Embryonic facial prominence (tissue), 1 donor: ENCODE data around the gene MYRIP.
"Not testable (repeated sequence)": the region's sequence is repeated elsewhere in the genome, so short reads cannot be mapped to it uniquely, and the experiment has no call there.

Experiments used
- DNase-seq: peaks from one replicate; pipeline ENCODE4 v3.0.0-alpha.2; 2016; ENCODE audit errors: extremely low spot score

Gene MYRIP

GRCh38 chr3:40283057-40283456 is 473.6 kb downstream of the MYRIP start:
- not testable (repeated sequence) for DNase-seq

DNA sequence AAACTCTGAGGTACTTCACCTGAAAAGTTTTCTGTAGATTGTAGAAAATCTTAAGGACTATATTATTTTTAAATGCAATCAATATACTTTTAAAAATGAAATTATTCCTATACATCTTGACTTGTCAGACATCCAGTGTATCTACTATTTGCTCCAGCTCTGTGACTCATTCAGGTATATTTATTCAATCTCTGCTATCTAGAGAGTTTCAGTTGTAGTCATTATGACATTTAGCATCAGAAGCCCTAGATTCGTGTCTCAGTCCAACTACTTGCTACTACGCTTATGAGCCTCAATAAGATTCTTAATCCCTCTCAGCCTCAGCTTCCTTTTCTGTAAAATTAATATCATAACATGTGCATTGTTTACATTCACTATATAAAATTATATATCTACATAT is 477.8 kb downstream of the MYRIP start:
- no peak for DNase-seq

GRCh38 chr3:40290396-40290795 is 481.0 kb downstream of the MYRIP start:
- DNase-seq = no peak

DNA sequence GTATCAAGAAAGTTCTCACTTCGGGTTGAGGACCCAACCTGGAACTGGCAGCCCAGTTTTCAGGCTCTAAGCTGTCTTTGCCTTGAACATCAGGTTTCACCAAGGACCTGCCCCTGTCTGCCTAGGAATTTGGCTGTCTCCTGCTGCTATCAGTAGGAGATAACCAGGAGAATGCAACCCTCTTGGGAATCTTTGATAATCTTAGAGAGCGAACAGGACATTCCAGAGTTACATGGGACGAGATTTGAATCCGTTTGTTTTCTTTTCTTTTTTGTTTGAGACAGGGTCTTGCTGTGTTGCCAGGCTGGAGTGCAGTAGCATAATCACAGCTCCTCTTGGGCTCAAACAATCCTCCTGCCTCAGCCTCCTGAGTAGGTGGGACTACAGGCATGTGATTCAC is 482.1 kb downstream of the MYRIP start:
- no peak for DNase-seq

DNA sequence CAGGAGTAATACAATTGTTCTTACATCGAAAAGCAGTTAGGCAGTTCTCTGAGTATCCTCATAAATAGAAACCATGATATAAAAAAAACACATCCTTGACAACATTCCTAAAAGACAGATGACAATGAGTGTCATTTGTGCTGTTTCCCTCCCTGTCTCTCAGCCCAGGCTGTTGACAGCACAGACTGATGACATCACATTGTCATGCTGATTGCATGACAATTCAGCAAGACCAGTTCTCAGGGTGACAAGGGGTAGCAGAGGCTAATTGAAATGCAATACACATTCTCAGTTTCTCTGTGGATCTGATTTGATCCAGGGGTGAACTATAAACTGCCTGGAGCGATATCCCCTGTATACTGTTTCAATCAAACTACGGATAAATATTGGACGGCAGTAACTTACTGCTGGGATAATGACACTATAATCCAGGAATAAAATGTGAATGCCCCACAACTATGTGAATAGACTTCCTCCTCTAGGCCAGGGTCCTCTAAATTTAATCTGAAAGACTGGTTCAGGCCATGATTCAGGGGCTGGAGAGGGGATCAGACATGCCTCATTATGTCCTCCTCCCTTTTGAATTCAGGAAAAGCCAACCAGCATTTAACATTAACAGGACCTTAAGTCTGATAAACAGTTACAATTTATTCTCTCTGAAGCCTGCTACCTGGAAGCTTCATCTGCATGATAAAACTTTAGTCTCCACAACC is 483.4 kb downstream of the MYRIP start:
- no peak for DNase-seq

DNA sequence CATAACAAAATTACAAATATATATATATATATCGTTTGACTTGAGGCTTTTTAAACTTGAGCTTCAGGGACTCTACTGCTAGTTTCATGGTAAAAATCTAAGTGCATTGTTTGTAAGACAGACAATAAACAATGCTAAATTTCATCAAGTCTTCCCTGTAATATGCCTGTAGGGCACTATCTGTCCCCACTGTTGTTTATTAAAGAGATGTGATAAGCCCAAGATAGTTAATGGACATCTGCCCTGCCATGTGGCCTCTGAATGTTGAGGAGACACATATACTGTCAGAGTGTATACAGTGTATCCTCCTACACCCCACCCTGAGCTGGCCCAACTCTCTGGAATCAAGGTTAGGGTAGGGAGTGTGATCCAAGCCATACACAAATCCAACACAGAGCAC is 485.0 kb downstream of the MYRIP start:
- no peak for DNase-seq

DNA sequence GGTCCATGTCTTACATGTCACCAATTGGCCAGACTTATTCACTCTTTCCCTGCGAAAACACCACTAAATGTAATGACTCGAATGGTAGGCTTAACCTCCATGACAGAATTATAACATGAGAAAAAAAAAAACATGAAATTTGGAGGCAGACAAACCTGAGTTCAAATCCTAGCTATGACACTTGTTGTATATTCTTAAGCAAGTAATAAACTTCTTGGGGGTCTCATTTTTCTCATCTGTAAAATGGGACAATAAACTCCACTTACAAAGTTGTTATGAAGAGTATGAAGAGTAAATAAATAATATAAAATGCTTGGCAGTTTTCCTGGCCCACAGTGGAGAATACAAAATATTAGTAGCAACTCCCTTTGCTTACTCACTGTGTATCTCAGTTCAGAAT is 488.7 kb downstream of the MYRIP start:
- no peak for DNase-seq

DNA sequence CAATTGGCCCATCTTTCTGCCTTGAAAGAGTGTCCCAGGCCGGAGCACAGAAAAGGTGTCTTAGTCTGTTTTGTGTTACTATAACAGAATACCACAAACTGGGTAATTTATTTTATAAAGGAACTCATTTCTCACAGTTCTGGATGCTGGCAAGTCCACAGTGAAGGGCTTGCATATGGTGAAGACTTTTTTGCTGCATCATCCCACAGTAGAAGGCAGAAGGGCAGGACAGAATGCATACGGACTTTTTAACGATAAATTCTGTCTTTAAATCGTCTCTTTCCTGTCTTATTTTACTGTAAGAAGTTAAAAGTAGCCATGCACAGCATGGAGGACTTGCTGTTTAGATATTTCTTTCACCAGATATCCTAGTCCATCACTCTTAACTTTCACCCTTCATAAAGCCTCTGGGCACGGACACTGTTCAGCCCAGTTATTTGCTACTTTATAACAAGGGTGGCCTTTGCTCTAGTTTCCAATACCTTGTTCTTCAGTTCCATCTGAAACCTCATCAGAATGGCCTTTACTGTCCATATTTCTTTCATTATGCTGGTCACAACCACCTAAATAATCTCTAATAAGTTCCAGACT is 489.8 kb downstream of the MYRIP start:
- no peak for DNase-seq

DNA sequence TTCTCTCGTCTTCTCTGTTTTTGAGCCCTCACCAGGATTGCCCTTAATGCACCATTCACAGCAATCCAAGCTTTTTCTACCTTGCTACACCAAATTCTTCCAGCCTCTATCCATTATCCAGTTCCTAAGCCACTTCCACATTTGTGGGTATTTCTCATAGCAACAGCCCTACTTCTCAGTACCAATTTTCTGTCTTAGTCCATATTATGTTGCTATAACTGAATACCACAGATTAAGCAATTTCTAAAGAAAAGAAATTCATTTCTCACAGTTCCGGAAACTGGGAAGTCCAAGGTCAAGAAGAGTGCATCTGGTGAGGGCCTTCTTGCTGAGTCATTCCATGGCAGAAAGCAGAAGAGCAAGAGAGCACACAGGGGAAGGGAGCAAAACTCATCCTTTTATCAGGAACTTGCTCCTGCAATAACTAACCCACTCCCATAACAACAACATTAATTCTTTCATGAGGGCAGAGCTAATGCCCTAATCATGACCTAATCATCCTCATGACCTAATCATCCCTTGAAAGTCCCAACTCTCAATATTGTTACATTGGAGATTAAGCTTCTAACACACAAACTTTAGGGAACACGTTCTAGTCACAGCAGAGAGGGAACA is 490.4 kb downstream of the MYRIP start:
- no peak for DNase-seq

- no peak for DNase-seq
Measured at GRCh38 chr3:40302784-40303183, 493.4 kb downstream of the MYRIP start.

DNA sequence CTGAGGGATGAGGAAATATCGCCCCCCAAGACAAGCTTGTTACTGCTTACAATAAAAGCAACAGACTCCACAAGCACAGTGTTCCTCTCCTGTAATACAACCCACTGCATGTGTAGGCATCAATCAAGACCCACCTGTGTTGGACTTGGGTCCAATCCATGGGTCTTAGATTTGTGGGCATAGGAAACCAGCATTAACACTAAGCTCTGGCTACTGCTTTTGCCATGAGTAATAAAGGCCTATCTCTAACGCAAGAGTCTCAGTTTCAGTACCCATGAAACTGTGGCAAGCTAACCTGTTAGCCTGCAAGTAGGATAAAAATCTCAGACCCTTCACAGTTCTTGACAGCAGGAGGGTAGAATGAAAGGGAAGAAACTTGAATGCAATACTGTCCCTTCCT is 494.9 kb downstream of the MYRIP start:
- DNase-seq = no peak

DNA sequence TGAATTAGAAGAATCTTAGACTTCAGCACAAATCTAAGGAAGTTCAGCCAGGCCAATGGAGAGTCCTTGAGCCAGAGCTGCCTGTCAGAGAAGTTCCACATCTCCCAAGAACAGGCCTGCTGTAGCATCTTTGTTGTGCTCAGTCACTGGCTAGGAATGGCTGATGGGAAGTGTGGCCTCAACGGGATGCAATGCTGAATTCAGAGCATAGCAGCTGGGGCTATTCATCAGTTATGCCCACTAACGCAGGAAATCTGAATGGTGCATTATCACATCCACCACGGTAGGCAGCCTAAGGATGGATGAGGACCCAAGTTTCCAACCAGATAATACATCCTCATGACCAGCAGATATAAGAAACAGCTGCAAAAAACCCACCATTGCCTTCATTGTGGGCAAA is 496.9 kb downstream of the MYRIP start:
- DNase-seq = no peak

DNA sequence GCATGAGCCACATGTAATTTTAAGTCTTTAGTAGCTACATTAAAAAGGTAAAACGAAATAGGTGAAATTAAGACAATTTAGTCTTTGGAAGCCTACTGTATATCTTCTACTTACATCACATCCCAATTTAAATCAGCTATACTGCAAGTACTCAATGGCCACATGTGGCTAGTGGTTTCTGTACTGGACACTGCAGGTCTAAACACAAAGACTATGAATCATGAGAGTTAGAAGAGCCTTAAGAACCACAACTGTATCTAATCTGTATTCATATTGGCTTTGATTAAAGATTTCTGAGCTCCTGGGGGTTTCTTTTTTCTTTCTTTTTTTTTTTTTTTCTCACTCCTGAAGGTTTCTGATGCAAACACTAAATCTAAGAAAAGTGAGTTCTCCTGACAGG is 497.8 kb downstream of the MYRIP start:
- no peak for DNase-seq

DNA sequence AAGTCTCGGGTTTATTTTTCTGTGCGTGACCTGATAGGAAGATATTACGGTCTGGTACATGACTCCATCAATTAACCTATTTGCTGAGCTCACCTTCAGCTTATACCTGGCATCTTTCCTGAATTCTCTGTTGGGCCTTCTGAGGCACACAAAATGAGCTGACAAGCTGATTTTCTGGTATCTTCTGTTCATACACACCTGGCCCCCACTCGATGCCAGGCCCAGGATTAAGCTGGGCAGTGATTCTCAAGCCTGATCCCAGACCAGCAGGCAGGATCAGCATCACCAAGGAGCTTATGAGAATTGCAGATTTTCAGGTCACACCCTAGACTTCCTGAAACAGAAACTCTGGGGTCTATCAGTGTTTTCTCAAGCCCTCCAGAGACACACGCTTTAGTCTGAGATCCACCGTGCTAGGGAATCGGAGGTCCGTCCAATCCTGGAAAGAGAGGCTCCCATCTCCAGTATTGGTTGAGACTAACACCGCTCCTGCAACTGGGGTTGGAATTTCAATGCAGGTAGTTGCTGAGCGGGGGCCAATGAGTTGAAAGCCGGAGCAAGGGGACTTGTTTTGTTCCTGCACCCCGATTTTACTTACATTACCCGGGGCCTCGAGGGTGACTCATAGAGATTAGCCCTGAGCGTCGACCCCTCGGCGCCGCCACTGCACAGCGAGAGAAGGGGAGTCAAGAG is 499.5 kb downstream of the MYRIP start:
- DNase-seq = no peak

DNA sequence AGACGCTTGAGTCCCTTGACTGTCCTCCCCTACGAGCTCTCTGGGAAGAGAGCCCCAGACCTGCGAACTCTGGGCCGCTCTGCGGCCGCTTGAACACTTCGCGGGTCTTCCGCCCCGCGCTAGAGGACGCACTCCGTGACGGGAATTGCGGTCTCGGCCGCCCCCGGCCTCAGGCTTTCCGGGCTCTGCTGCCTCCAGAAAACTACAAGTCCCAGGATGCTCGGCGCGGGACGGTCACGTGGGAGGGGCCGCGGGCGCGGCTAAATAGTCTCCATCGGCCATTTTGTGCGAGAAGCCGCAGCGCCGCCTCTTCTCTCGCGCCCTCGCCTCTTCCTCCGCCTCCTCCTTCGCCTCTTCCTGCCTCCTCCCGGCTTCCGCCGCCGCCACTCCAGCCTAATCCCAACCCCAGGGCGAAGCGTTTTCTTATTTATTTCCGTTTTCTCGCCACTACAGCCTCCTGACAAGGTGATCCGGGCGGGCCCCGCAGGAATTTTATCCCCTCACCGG is 500.1 kb downstream of the MYRIP start, which contains the start of gene EIF1B:
Gene EIF1B, plus strand, starts transcription at position 290 of the 507 bp plus-strand sequence. CDS start 235 bp downstream, outside the sequence.
- DNase-seq = peak; percentile 94
